Measurements from ENCODE around the gene IZUMO4.

IZUMO4 gene

GRCh38 chr19:2144190-2144589 is 47.5 kb downstream of the IZUMO4 start:
- no peak for TF ChIP-seq CTCF (IDR thresholded peaks at IDR 0.05; ENCODE audit: extremely low read depth, missing control alignments)
- no peak for DNase-seq (ENCODE audit: low spot score)

- no peak for TF ChIP-seq CTCF (IDR thresholded peaks at IDR 0.05; ENCODE audit: extremely low read depth, missing control alignments)
These were observed 49.1 kb downstream of the IZUMO4 start for GRCh38 chr19:2145831-2146241.

GRCh38 chr19:2148482-2149135 is 51.9 kb downstream of the IZUMO4 start:
- no peak for TF ChIP-seq CTCF (IDR thresholded peaks at IDR 0.05; ENCODE audit: extremely low read depth, missing control alignments)
- DNase-seq (ENCODE audit: low spot score), result no peak

More at GRCh38 chr19:2145831-2146241, 49.1 kb downstream of the IZUMO4 start:
- DNase-seq (ENCODE audit: low spot score), result no peak

All from GM20000 (cell line).